ENCODE results near the gene ZNF385C. TPM values are rescaled to one million over a fixed set of nuclear protein-coding genes. Genes with fewer than 3 reads are reported as not detected.

ZNF385C gene
- polyA plus RNA-seq, 4 donors = 0.31 to 2.3 TPM; not detected in 2

DNA sequence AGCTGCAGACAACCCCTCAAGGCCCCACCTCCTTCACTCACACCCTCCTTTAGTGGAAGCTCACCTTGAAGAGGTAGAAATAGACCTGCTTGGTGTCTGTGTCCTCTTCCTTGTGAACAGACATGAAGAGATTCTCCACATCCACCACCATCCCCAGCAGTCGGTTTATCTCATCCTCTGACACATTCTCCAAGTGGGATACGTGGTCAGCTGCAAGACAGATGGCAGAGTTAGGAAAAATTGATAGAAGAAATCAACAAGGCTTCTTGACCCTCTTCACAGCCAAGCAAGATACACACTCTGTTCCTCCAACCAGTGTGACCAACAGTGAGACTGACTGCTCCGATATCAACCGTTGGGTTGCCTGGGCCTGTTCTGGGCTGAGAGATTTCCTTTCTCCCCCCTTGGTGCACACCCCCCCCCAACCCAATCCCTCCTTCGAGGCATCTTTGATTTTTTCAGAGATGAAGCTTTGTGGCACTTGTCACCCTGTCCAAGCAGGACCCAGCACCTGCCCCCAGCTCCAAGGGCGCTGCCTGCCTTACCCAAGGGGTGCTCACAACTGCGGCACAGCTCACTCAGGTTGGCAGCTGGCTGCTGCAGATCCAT lies 22.0 kb upstream of the ZNF385C start:
- no peaks in the 10 kb centered on the region for H3K27me3 ChIP-seq (ENCODE audit: control insufficient read depth in 3 of 3, insufficient read depth in 3 of 3, low read length in 3 of 3)
- 33 to 44% (median 42%) methylated on average over 7 of the region's 7 CpGs for WGBS, 3 donors
- no peak for FAIRE-seq
- DNase-seq = no peak
- peak overlapping the region in 2 of 3 donors; percentile 45 to 69 for H3K4me3 ChIP-seq (ENCODE audit: low read depth in 1 of 3, low read length in 3 of 3)
- H3K36me3 ChIP-seq (ENCODE audit: control insufficient read depth in 3 of 3, insufficient read depth in 2 of 3, low read depth in 1 of 3, low read length in 3 of 3) = peaks cover 0 to 52% (median 2%) of the 10 kb centered on the region in 3 donors
- H3K27ac ChIP-seq (ENCODE audit: low read depth in 1 of 3, low read length in 2 of 3) = no peak overlapping the region
- H3K4me1 ChIP-seq (ENCODE audit: control insufficient read depth in 3 of 3, insufficient read depth in 2 of 3, low read depth in 1 of 3, low read length in 2 of 3) = peaks cover 0 to 26% (median 0%) of the 10 kb centered on the region in 3 donors
- no peaks in the 10 kb centered on the region for H3K9me3 ChIP-seq (ENCODE audit: control insufficient read depth in 2 of 2, insufficient read depth in 1 of 2, low read depth in 1 of 2, low read length in 1 of 2)

DNA sequence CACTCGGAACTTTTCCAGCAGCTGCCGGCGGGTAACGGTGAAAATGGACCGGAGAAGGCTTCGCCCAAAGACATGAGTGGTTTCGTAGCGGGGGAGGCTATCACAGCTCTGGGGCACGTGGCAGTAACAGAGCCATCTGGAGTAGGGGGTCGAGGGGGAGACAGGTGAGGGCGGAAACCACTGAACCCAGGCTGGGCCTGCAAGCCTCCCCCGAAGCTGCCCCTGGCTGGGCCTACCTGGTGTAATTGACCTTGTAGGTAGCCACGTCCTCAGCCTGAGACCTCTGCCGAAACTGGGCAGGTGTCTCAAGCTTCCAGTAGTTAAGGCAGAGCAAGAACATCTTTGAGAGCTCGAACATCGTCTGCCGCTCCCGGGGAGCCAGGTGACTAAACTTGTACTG lies 21.0 kb upstream of the ZNF385C start:
- WGBS, 3 donors = 67 to 83% (median 75%) methylated on average over 18 of the region's 18 CpGs
- Histone ChIP-seq H3K4me1 (ENCODE audit: control insufficient read depth in 3 of 3, insufficient read depth in 2 of 3, low read depth in 1 of 3, low read length in 2 of 3) (peaks cover 0 to 26% (median 0%) of the 10 kb centered on the region in 3 donors), H3K4me3 (ENCODE audit: low read depth in 1 of 3, low read length in 3 of 3) (no peak overlapping the region), H3K9me3 (ENCODE audit: control insufficient read depth in 2 of 2, insufficient read depth in 1 of 2, low read depth in 1 of 2, low read length in 1 of 2) (no peaks in the 10 kb centered on the region), H3K36me3 (ENCODE audit: control insufficient read depth in 3 of 3, insufficient read depth in 2 of 3, low read depth in 1 of 3, low read length in 3 of 3) (peaks cover 0 to 54% (median 0%) of the 10 kb centered on the region in 3 donors), H3K27ac (ENCODE audit: low read depth in 1 of 3, low read length in 2 of 3) (no peak overlapping the region), H3K27me3 (ENCODE audit: control insufficient read depth in 3 of 3, insufficient read depth in 3 of 3, low read length in 3 of 3) (no peaks in the 10 kb centered on the region)
- no peak for FAIRE-seq
- DNase-seq = peak in 1 of 2 donors; percentile 16

DNA sequence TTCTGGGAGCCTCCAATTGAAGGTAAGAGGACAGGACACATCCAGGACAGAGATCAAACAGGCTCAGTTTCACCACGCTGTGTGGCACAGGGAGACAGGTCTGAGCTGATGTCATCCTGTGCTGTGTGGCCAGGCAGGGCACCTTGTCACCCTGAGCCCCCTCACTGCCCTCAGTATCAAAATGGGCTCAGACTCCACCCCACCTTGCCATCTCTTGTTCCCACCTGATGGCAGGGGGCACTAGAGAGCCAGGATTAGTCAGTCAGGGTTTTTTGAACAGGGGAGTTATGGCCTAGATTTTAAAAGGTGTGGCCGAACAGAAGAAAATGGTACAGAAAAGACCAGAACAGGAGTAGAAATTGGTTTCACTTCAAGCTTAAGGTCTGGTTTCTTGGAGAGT lies 20.3 kb upstream of the ZNF385C start:
- Histone ChIP-seq H3K9me3 (ENCODE audit: control insufficient read depth in 2 of 2, insufficient read depth in 1 of 2, low read depth in 1 of 2, low read length in 1 of 2) (no peaks in the 10 kb centered on the region), H3K27ac (ENCODE audit: low read depth in 1 of 3, low read length in 2 of 3) (no peak overlapping the region), H3K4me1 (ENCODE audit: control insufficient read depth in 3 of 3, insufficient read depth in 2 of 3, low read depth in 1 of 3, low read length in 2 of 3) (peaks cover 0 to 27% (median 0%) of the 10 kb centered on the region in 3 donors), H3K4me3 (ENCODE audit: low read depth in 1 of 3, low read length in 3 of 3) (no peak overlapping the region), H3K27me3 (ENCODE audit: control insufficient read depth in 3 of 3, insufficient read depth in 3 of 3, low read length in 3 of 3) (no peaks in the 10 kb centered on the region), H3K36me3 (ENCODE audit: control insufficient read depth in 3 of 3, insufficient read depth in 2 of 3, low read depth in 1 of 3, low read length in 3 of 3) (peaks cover 0 to 58% (median 0%) of the 10 kb centered on the region in 3 donors)
- DNase-seq (peak; percentile 37 to 44), FAIRE-seq (no peak)
- 76 to 84% (median 78%) methylated on average over 2 of the region's 2 CpGs for WGBS, 3 donors

DNA sequence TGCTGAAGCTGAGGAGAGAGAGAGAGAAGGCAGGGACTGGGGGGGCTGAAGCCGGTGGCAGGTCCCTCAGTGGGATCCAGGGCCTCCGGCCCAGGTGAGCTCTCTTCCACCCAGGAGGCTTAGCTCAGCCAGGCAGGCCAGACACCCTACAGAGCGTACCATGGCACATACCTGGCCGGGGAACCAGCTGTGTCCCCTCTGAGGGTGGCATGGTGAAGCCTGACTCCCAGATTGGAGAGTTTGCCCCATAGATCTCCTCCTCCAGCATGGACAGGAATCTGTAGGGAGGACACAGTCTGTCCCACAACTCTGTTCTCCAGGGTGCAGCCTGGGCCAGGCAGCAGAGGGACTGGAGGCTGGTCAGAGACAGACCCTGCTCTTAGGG lies 19.8 kb upstream of the ZNF385C start:
- peaks cover 0 to 31% (median 0%) of the 10 kb centered on the region in 3 donors for H3K4me1 ChIP-seq (ENCODE audit: control insufficient read depth in 3 of 3, insufficient read depth in 2 of 3, low read depth in 1 of 3, low read length in 2 of 3)
- H3K4me3 ChIP-seq (ENCODE audit: low read depth in 1 of 3, low read length in 3 of 3) = no peak overlapping the region
- H3K27ac ChIP-seq (ENCODE audit: low read depth in 1 of 3, low read length in 2 of 3) = no peak overlapping the region
- no peak for DNase-seq
- no peaks in the 10 kb centered on the region for H3K9me3 ChIP-seq (ENCODE audit: control insufficient read depth in 2 of 2, insufficient read depth in 1 of 2, low read depth in 1 of 2, low read length in 1 of 2)
- H3K27me3 ChIP-seq (ENCODE audit: control insufficient read depth in 3 of 3, insufficient read depth in 3 of 3, low read length in 3 of 3) = no peaks in the 10 kb centered on the region
- FAIRE-seq = no peak
- peaks cover 0 to 62% (median 0%) of the 10 kb centered on the region in 3 donors for H3K36me3 ChIP-seq (ENCODE audit: control insufficient read depth in 3 of 3, insufficient read depth in 2 of 3, low read depth in 1 of 3, low read length in 3 of 3)
- 92 to 100% (median 95%) methylated on average over 3 to 4 of the region's 4 CpGs for WGBS, 3 donors

DNA sequence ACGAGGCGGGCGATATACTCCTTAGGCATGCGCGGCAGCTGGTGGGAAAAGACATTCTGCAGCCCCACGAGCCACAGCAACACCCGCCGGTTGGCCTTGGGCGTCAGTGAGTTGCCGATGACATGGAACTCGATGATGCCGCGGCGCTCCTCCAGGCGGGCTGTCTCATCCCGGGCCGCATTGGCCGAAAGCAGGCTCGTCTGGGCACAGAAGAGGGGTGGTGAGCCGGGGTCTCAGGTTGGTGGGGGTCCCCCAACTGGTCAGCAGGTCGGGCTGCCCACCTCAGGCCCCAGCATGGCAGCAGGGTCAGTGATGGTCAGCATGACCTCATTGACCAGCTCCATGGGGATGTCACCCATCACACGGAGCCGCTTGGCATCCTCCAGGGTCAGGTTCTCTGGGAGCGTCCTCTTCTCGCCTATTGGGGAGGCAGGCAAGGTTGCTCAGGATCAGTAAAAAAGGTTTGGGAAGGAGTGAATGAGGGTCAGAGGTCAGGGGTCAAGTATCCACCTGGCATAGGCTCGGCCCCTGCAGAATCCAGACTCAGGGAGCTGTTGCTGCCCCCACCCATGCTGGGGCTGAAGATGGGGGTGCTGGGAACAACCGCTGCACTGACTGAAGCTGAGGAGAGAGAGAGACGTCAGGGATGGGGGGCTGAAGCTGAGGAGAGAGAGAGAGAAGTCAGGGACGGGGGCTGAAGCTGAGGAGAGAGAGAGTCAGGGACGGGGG lies 19.3 kb upstream of the ZNF385C start:
- FAIRE-seq = no peak
- Histone ChIP-seq H3K36me3 (ENCODE audit: control insufficient read depth in 3 of 3, insufficient read depth in 2 of 3, low read depth in 1 of 3, low read length in 3 of 3) (peaks cover 0 to 66% (median 0%) of the 10 kb centered on the region in 3 donors), H3K4me1 (ENCODE audit: control insufficient read depth in 3 of 3, insufficient read depth in 2 of 3, low read depth in 1 of 3, low read length in 2 of 3) (peaks cover 0 to 31% (median 0%) of the 10 kb centered on the region in 3 donors), H3K27ac (ENCODE audit: low read depth in 1 of 3, low read length in 2 of 3) (no peak overlapping the region), H3K27me3 (ENCODE audit: control insufficient read depth in 3 of 3, insufficient read depth in 3 of 3, low read length in 3 of 3) (no peaks in the 10 kb centered on the region), H3K4me3 (ENCODE audit: low read depth in 1 of 3, low read length in 3 of 3) (no peak overlapping the region), H3K9me3 (ENCODE audit: control insufficient read depth in 2 of 2, insufficient read depth in 1 of 2, low read depth in 1 of 2, low read length in 1 of 2) (no peaks in the 10 kb centered on the region)
- 88 to 90% (median 89%) methylated on average over 30 of the region's 30 CpGs for WGBS, 3 donors
- DNase-seq = no peak

DNA sequence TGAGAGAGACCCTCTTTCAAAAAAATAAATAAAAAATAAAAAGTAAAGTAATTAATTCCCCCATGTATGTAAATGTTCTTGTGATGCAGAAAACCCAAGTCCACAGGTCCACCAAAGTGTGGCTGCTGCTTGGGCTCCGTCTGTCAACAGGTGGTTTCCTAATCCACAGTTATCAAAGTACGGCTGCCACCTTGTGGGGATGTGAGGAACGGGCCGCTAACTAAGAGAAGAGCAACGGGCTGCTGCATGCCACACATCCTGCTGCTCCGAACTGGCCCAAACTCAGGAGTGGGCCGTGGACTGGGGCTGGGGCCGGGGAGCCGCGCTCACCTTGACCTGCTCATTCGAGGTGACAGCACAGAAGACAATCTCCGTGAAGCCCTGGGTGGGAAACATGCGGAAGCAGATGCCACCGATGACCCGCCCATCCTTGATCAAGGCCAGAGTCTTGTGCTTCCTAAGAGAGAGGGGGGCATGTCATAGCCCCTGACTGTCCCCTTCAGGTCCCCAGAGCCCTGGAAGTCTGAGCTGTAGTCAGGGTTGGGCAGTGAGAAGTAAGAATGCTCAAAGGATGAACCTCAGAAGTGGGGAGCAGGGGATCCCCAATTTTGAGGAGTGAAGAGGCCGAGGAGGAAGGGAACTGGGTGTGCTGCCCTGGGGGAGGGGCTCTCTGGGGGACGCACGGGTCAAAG lies 18.6 kb upstream of the ZNF385C start:
- H3K4me1 ChIP-seq (ENCODE audit: control insufficient read depth in 3 of 3, insufficient read depth in 2 of 3, low read depth in 1 of 3, low read length in 2 of 3) = peaks cover 0 to 28% (median 0%) of the 10 kb centered on the region in 3 donors
- no peak overlapping the region for H3K4me3 ChIP-seq (ENCODE audit: low read depth in 1 of 3, low read length in 3 of 3)
- H3K27ac ChIP-seq (ENCODE audit: low read depth in 1 of 3, low read length in 2 of 3) = no peak overlapping the region
- peaks cover 0 to 66% (median 0%) of the 10 kb centered on the region in 3 donors for H3K36me3 ChIP-seq (ENCODE audit: control insufficient read depth in 3 of 3, insufficient read depth in 2 of 3, low read depth in 1 of 3, low read length in 3 of 3)
- H3K9me3 ChIP-seq (ENCODE audit: control insufficient read depth in 2 of 2, insufficient read depth in 1 of 2, low read depth in 1 of 2, low read length in 1 of 2) = no peaks in the 10 kb centered on the region
- WGBS, 3 donors = 30 to 39% (median 35%) methylated on average over 18 of the region's 18 CpGs
- FAIRE-seq = no peak
- no peaks in the 10 kb centered on the region for H3K27me3 ChIP-seq (ENCODE audit: control insufficient read depth in 3 of 3, insufficient read depth in 3 of 3, low read length in 3 of 3)
- DNase-seq = peak; percentile 87 to 88

DNA sequence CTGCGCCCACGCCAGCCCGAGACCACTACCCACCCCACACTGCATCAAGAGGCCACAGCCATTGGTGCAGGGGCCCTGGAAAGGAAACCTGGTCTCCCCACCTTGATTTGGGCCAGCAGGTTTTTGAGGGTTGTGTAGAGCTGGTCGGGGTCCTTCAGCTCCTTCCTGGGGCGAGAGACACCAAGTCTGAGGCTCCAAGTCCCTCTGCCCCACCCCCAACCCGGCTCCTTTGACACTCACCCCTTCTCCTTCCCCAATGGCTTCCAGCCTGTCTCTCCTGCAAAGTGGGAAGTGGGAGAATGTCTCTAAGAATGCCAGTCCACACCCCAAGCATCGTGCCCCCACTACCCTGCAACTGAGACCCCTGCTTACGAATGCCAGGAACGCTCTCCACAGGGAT lies 15.8 kb upstream of the ZNF385C start:
- no peak overlapping the region for H3K27ac ChIP-seq (ENCODE audit: low read depth in 1 of 3, low read length in 2 of 3)
- no peak for DNase-seq
- H3K4me1 ChIP-seq (ENCODE audit: control insufficient read depth in 3 of 3, insufficient read depth in 2 of 3, low read depth in 1 of 3, low read length in 2 of 3) = peaks cover 0 to 20% (median 0%) of the 10 kb centered on the region in 3 donors
- no peaks in the 10 kb centered on the region for H3K27me3 ChIP-seq (ENCODE audit: control insufficient read depth in 3 of 3, insufficient read depth in 3 of 3, low read length in 3 of 3)
- no peaks in the 10 kb centered on the region for H3K9me3 ChIP-seq (ENCODE audit: control insufficient read depth in 2 of 2, insufficient read depth in 1 of 2, low read depth in 1 of 2, low read length in 1 of 2)
- H3K4me3 ChIP-seq (ENCODE audit: low read depth in 1 of 3, low read length in 3 of 3) = no peak overlapping the region
- peaks cover 0 to 76% (median 0%) of the 10 kb centered on the region in 3 donors for H3K36me3 ChIP-seq (ENCODE audit: control insufficient read depth in 3 of 3, insufficient read depth in 2 of 3, low read depth in 1 of 3, low read length in 3 of 3)
- WGBS, 3 donors = 90 to 92% (median 91%) methylated on average over 9 of the region's 9 CpGs
- FAIRE-seq = no peak

DNA sequence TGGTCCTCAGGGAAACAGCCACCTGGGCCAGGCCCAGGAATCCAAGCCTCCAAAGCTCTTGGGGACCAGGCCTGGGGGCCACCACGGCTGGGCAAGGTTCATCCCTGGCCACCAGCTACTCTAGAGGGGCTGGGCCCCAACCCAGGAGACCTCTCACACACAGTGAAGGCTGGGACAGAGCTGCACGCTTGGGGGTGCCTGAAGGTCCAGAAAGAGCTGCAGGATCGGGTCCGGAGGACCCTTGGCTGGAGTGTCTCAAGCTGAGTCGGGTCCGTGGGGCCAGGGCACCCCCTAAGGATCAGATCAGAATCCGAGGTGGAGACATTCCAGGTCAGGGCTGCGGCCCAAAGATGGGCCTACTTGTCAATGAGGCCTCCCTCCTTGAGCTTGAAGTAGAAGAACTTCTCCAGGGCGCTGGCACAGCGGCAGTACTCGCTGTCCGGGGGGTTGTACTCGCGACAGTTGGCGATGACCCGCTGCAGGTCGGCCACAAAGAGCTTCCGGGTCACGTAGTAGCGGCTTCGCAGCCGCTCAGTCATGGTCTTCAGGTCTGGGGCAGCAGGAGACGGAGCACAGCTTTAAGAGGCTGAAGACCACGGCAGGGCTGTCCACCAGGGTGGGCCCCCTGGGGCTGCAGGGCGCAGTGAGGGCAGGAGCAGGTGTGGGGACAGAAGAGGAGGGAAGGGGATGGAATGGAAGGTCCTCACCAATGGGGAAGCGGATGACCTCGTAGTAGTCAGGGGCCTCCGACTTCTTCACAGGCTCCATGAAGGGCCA lies 15.2 kb upstream of the ZNF385C start:
- no peaks in the 10 kb centered on the region for H3K9me3 ChIP-seq (ENCODE audit: control insufficient read depth in 2 of 2, insufficient read depth in 1 of 2, low read depth in 1 of 2, low read length in 1 of 2)
- peaks cover 0 to 76% (median 0%) of the 10 kb centered on the region in 3 donors for H3K36me3 ChIP-seq (ENCODE audit: control insufficient read depth in 3 of 3, insufficient read depth in 2 of 3, low read depth in 1 of 3, low read length in 3 of 3)
- no peaks in the 10 kb centered on the region for H3K27me3 ChIP-seq (ENCODE audit: control insufficient read depth in 3 of 3, insufficient read depth in 3 of 3, low read length in 3 of 3)
- H3K27ac ChIP-seq (ENCODE audit: low read depth in 1 of 3, low read length in 2 of 3) = peak overlapping the region; percentile 82 to 97 (median 89)
- peaks cover 0 to 20% (median 0%) of the 10 kb centered on the region in 3 donors for H3K4me1 ChIP-seq (ENCODE audit: control insufficient read depth in 3 of 3, insufficient read depth in 2 of 3, low read depth in 1 of 3, low read length in 2 of 3)
- FAIRE-seq (no peak), DNase-seq (no peak)
- 87 to 90% (median 87%) methylated on average over 28 of the region's 28 CpGs for WGBS, 3 donors
- H3K4me3 ChIP-seq (ENCODE audit: low read depth in 1 of 3, low read length in 3 of 3) = no peak overlapping the region
